Measurements from ENCODE around the gene MISP. TPM values are rescaled to one million over a fixed set of nuclear protein-coding genes. Genes with fewer than 3 reads are reported as not detected.

The MISP gene
- total RNA-seq, 1 donor from 2014 or later, result 0.40 TPM

DNA sequence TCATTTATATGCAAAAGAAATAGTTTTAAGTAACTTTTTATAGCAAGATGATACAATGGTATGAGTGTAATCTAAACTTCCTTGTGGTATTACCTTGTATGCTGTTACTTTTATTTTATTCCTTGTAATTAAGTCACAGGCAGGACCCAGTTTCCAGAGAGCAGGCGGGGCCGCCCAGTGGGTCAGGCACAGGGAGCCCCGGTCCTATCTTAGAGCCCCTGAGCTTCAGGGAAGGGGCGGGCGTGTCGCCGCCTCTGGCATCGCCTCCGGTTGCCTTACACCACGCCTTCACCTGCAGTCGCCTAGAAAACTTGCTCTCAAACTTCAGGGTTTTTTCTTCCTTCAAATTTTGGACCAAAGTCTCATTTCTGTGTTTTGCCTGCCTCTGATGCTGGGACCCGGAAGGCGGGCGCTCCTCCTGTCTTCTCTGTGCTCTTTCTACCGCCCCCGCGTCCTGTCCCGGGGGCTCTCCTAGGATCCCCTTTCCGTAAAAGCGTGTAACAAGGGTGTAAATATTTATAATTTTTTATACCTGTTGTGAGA is 60.7 kb downstream of the MISP start:
- no peak for ATAC-seq

DNA sequence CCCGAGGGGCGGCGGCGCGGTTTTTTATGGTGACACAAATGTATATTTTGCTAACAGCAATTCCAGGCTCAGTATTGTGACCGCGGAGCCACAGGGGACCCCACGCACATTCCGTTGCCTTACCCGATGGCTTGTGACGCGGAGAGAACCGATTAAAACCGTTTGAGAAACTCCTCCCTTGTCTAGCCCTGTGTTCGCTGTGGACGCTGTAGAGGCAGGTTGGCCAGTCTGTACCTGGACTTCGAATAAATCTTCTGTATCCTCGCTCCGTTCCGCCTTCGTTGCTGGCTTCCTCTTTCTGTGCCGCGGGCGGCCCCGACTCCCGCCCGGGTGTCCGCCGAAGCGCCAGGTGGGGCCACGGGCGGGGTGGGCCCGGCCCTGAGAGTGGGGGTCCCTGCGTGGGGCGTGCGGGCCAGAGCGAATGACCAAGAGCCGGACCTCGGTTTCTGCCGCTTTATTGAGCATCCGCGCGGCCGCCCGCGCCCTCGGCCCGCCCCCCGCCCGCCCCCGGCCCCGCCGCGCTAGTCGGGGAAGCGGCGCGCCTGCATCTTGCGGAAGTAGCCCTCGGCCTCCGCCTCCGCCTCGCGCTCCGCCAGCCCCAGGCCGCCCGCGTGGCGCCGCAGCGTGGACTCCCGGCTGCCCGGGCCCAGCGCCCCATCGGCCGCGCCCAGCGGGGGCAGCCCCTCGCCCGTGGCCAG is 61.3 kb downstream of the MISP start:
- no peak for ATAC-seq

DNA sequence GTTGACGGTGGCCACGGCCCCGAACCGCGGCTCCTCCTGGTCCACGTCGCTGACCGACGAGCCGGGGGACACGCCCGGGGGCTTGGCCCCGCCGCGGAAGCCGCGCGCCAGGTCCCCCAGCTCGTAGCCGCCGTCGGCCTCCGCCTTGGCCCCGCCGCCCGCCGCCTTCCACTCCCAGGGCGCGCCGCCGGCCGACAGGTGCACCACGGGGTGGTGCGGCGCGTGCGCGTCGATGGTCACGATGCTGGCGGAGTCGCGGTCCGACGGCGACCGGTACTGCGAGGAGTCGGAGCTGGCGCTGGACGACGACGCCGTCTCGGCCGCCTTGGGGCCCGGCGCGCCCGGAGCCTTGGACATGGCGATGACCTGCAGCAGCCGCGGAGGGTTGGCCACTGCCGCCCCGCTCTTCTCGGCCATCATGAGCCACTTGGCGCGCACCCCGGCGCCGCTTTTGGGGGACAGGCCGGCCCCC is 61.9 kb downstream of the MISP start:
- no peak for ATAC-seq

DNA sequence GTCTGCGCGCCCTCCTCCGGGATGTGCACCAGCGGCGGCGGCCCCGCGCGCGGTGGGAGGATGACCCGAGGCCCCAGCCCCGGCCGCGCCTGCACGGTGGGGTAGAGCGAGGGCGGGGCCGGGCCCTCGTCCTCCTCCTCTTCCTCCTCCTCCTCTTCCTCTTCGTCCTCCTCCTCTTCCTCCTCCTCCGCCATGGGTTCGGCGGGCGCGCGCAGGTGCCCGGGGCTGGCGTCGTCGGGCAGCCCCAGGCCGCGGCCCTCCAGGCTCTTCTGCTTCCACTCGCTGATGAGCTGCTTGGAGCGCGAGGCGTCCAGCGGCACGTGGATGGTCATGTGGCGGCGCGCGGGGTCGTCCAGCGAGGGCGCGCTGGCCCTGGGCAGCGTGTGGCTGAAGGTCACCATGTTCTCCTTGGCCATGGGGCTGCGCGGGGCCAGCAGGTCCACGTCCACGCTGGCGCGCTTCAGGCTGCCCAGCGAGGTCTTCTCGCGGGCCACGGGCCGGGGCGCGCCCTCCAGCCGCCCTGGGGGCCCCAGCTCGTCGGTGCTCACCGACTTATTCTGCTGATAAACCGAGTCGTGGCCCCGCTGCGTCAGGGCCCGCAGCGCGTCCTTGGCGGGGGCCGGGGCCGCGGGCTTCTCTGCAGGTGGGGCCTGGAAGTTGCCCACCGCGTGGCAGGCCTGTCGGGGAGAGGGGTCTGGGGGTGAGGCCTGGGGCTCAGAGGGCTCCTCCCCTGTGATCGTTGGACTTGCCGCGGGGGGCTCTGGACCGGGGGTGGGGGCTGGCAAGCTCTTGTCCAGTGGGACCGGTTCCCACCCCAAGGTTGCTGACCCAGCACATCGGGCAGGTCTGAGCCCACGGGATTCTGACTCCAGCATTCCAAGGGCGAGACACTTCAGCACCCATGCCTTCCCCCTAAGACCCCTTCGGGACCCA is 62.6 kb downstream of the MISP start:
- ATAC-seq, result peak; percentile 2

Other genes starting within 250 kb of the MISP start
- 14.2 TPM for gene TPGS1, start 243.6 kb upstream of the MISP start, total RNA-seq
- gene CDC34, start 219.4 kb upstream of the MISP start, total RNA-seq, result 30.7 TPM
- not detected for gene GZMM, start 207.1 kb upstream of the MISP start, total RNA-seq
- gene BSG, start 178.5 kb upstream of the MISP start, total RNA-seq, result 320 TPM
- 0.48 TPM for gene HCN2, start 161.2 kb upstream of the MISP start, total RNA-seq
- 24.5 TPM for gene POLRMT, start 117.6 kb upstream of the MISP start, total RNA-seq
- 0.12 TPM for gene FGF22, start 111.2 kb upstream of the MISP start, total RNA-seq
- gene RNF126, start 87.9 kb upstream of the MISP start, total RNA-seq, result 53.0 TPM
- gene FSTL3, start 74.7 kb upstream of the MISP start, total RNA-seq, result 3.3 TPM
- not detected for gene PRSS57, start 55.7 kb upstream of the MISP start, total RNA-seq
- 2.0 TPM for gene PALM, start 42.2 kb upstream of the MISP start, total RNA-seq
- gene PTBP1, start 46.3 kb downstream of the MISP start, total RNA-seq, result 279 TPM
- not detected for gene PLPPR3, start 70.8 kb downstream of the MISP start, total RNA-seq
- gene AZU1, start 76.7 kb downstream of the MISP start, total RNA-seq, result not detected
- not detected for gene PRTN3, start 89.9 kb downstream of the MISP start, total RNA-seq
- gene ELANE, start 101.2 kb downstream of the MISP start, total RNA-seq, result not detected
- gene CFD, start 108.6 kb downstream of the MISP start, total RNA-seq, result 21.5 TPM
- gene MED16, start 142.1 kb downstream of the MISP start, total RNA-seq, result 43.5 TPM
- not detected for gene RNU6-9, start 142.4 kb downstream of the MISP start, total RNA-seq
- gene R3HDM4, start 162.1 kb downstream of the MISP start, total RNA-seq, result 59.2 TPM
- gene KISS1R, start 166.2 kb downstream of the MISP start, total RNA-seq, result not detected
- 6.9 TPM for gene ARID3A, start 174.9 kb downstream of the MISP start, total RNA-seq
- gene WDR18, start 233.2 kb downstream of the MISP start, total RNA-seq, result 41.2 TPM
- gene GRIN3B, start 249.3 kb downstream of the MISP start, total RNA-seq, result not detected